ENCODE data around the gene NKX3-2.
A peak's percentile ranks its signal among the peaks of the same experiment; 100 is the strongest.

NKX3-2 gene

DNA sequence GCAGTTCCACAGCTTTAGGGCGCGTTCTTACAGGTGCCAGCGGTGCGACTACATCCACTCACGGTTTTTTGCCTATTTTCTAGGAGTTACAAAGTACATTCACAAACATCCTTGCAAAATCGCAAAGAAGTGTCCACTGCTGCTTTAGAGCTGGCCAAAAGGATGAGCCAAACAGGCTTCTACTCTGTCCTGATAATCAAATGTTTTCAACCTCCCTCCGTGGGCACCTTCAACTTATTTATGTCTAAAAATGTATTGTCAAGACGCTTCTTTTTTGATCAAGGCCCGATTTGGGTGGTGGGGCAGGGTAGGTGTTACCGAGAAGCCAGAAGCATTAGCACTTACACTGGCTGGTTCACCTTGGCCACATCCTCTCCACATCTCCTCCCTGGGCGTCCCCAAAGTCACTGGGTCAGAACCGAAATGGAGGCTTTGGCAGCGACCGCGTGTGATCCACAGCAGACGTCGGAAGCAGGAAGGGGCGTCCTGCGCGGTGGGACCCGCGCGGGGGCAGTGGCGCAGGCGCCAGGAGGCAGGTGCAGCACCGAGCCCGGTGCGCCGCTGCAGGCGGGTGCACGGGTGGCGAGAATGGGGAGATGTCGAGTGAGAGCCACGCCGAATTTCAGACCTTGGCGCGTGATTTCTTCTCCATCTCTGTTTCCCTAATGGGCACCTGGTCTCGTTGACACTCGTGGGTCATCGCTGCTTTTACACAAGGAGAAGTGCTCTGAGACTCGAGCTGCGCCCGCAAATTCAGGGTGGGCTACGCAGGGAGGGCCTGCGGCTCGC, 16.9 kb downstream of the NKX3-2 start:
- peak overlapping the region; percentile 95; the same call in 1 of the 2 replicates for H3K4me2 ChIP-seq (ENCODE audit: low read depth, low read length)
- no peaks in the 10 kb centered on the region for H3K9me2 ChIP-seq (replicated peaks; ENCODE audit: insufficient read depth, low read length)
- no peaks in the 10 kb centered on the region for H3K9me3 ChIP-seq (replicated peaks; ENCODE audit: insufficient read depth, low read length)
- H2AFZ ChIP-seq (ENCODE audit: low read length) = no peak overlapping the region
- no peak for TF ChIP-seq EZH2 (optimal IDR thresholded peaks at IDR 0.05; ENCODE audit: low read depth, low read length)
- TF ChIP-seq, protein P1, sequence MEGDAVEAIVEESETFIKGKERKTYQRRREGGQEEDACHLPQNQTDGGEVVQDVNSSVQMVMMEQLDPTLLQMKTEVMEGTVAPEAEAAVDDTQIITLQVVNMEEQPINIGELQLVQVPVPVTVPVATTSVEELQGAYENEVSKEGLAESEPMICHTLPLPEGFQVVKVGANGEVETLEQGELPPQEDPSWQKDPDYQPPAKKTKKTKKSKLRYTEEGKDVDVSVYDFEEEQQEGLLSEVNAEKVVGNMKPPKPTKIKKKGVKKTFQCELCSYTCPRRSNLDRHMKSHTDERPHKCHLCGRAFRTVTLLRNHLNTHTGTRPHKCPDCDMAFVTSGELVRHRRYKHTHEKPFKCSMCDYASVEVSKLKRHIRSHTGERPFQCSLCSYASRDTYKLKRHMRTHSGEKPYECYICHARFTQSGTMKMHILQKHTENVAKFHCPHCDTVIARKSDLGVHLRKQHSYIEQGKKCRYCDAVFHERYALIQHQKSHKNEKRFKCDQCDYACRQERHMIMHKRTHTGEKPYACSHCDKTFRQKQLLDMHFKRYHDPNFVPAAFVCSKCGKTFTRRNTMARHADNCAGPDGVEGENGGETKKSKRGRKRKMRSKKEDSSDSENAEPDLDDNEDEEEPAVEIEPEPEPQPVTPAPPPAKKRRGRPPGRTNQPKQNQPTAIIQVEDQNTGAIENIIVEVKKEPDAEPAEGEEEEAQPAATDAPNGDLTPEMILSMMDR (IDR thresholded peaks at IDR 0.05; ENCODE audit: low read length) = no peak
- TF ChIP-seq EZH2phosphoT487 (IDR thresholded peaks at IDR 0.05; ENCODE audit: low read length) = no peak
- H4K20me1 ChIP-seq (ENCODE audit: insufficient read depth, low read length) = no peaks in the 10 kb centered on the region
- H3K27ac ChIP-seq (ENCODE audit: low read length) = no peak overlapping the region
- H3K4me3 ChIP-seq (ENCODE audit: low read length) = no peak overlapping the region
- no peaks in the 10 kb centered on the region for H3F3A ChIP-seq (ENCODE audit: insufficient read depth, low read length)
- H3K4me1 ChIP-seq (ENCODE audit: low read length) = 0 out of 2 replicates have a peak, but pooled peaks cover 5% of the 10 kb centered on the region
- no peaks in the 10 kb centered on the region for H3K79me2 ChIP-seq (ENCODE audit: low read length)
- DNase-seq = no peak
- peaks cover 35% of the 10 kb centered on the region for H3K27me3 ChIP-seq (replicated peaks; ENCODE audit: insufficient read depth, low read length)
- no peaks in the 10 kb centered on the region for H3K36me3 ChIP-seq (replicated peaks; ENCODE audit: insufficient read depth, low read length)
- H3K9ac ChIP-seq (ENCODE audit: low read length) = no peak overlapping the region

DNA sequence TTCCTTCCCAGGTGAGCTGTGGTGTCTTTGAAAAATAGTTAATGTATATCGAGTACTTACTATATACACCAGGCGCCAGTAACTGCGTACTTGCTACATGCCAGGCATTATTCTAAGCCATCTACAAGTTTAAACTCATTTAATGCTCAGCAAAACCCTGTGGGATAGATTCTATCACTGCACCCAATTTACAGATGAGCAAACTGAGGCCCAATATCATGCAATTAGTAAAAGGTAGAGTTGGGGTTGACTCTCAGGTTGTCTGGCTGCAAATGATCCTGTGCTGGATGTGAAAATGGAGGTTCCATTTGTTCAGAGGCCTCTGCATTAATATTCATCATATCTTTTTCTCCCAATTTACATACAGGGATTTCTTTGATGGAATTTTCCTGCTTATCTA, 17.6 kb downstream of the NKX3-2 start:
- peaks cover 29% of the 10 kb centered on the region for H3K27me3 ChIP-seq (replicated peaks; ENCODE audit: insufficient read depth, low read length)
- H3K36me3 ChIP-seq (replicated peaks; ENCODE audit: insufficient read depth, low read length) = no peaks in the 10 kb centered on the region
- DNase-seq = no peak
- H3K9me3 ChIP-seq (replicated peaks; ENCODE audit: insufficient read depth, low read length) = no peaks in the 10 kb centered on the region
- no peak overlapping the region for H3K4me2 ChIP-seq (ENCODE audit: low read depth, low read length)
- no peaks in the 10 kb centered on the region for H4K20me1 ChIP-seq (ENCODE audit: insufficient read depth, low read length)
- H3F3A ChIP-seq (ENCODE audit: insufficient read depth, low read length) = no peaks in the 10 kb centered on the region
- TF ChIP-seq EZH2 (optimal IDR thresholded peaks at IDR 0.05; ENCODE audit: low read depth, low read length) (no peak), EZH2phosphoT487 (IDR thresholded peaks at IDR 0.05; ENCODE audit: low read length) (no peak)
- H3K79me2 ChIP-seq (ENCODE audit: low read length) = no peaks in the 10 kb centered on the region
- 0 out of 2 replicates have a peak, but pooled peaks cover 5% of the 10 kb centered on the region for H3K4me1 ChIP-seq (ENCODE audit: low read length)
- no peaks in the 10 kb centered on the region for H3K9me2 ChIP-seq (replicated peaks; ENCODE audit: insufficient read depth, low read length)
- no peak overlapping the region for H3K4me3 ChIP-seq (ENCODE audit: low read length)
- H2AFZ ChIP-seq (ENCODE audit: low read length) = no peak overlapping the region
- no peak overlapping the region for H3K9ac ChIP-seq (ENCODE audit: low read length)
- no peak overlapping the region for H3K27ac ChIP-seq (ENCODE audit: low read length)

DNA sequence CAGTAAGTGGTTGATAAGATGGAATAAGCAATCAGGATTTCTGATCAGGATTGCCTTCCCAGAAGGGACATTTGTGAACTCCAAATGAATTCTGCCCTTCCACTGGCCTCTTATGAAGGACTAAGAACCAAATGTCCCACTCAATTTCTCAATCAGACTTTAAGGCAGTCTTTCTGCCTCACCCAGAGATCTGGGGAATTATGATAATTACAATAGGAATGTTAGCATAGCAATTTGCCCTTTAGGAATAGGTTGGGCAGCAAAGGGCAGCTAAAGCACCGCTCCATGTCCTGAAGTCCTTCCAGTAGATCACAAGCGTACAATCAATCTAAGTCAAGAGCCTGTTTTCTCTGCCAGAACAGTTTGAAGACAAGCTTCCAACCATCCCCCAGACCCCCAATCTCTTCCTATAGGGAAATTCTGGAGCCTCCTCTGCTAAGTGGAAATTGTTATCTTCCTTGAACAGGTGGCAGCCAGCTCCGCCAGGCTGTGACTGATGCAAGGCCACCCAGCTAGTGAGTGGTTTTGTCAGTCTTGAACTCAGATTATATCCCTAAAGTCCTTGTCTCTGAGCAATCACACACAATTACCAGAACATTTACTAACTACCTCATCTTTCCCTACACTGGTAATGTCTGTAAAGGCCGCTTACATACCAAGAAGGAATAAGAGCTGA, 18.6 kb downstream of the NKX3-2 start:
- no peak overlapping the region for H3K9ac ChIP-seq (ENCODE audit: low read length)
- no peaks in the 10 kb centered on the region for H3K9me2 ChIP-seq (replicated peaks; ENCODE audit: insufficient read depth, low read length)
- H3F3A ChIP-seq (ENCODE audit: insufficient read depth, low read length) = no peaks in the 10 kb centered on the region
- H3K4me3 ChIP-seq (ENCODE audit: low read length) = no peak overlapping the region
- no peak for DNase-seq
- H3K79me2 ChIP-seq (ENCODE audit: low read length) = no peaks in the 10 kb centered on the region
- no peaks in the 10 kb centered on the region for H4K20me1 ChIP-seq (ENCODE audit: insufficient read depth, low read length)
- H3K9me3 ChIP-seq (replicated peaks; ENCODE audit: insufficient read depth, low read length) = no peaks in the 10 kb centered on the region
- H3K27ac ChIP-seq (ENCODE audit: low read length) = no peak overlapping the region
- no peak overlapping the region for H3K4me2 ChIP-seq (ENCODE audit: low read depth, low read length)
- no peak overlapping the region for H2AFZ ChIP-seq (ENCODE audit: low read length)
- H3K4me1 ChIP-seq (ENCODE audit: low read length) = 0 out of 2 replicates have a peak, but pooled peaks cover 5% of the 10 kb centered on the region
- no peaks in the 10 kb centered on the region for H3K36me3 ChIP-seq (replicated peaks; ENCODE audit: insufficient read depth, low read length)
- no peak for TF ChIP-seq EZH2 (optimal IDR thresholded peaks at IDR 0.05; ENCODE audit: low read depth, low read length)
- peaks cover 25% of the 10 kb centered on the region for H3K27me3 ChIP-seq (replicated peaks; ENCODE audit: insufficient read depth, low read length)

DNA sequence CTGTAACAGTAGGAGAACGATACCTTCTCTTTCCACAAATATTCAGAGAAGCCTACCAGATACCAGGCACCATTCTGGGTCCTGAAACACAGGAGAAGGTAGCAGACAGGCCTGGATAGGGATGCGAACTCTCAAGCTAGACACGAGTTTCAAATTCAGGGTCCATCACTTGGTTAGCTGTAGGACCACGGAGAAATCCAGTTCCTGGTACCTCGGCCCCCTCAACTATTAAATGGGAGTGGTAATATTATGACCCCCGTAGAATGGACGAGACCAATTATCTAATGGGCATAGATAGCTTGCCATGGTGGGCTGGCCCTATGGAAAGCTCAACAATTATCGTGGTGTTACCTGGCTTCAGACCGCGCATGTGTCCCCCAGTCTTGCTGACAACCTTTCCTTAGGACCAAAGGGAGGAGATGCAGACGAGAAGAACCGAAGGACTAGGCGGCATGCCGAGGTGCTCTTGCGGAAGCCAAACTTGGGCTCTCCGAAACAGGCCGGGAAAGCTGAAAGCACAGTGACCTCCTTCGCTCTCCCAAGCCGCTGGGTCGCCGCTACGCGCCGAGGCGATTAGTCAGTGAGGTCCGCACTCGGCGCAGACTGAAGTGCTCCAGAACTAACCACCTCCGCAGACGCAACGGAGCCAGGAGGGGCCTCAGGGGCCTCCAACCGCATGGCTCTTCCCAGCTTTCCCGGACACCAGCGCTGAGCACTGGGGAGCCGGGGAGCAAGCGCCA, 19.6 kb downstream of the NKX3-2 start:
- Histone ChIP-seq H4K20me1 (ENCODE audit: insufficient read depth, low read length) (no peaks in the 10 kb centered on the region), H3K79me2 (ENCODE audit: low read length) (no peaks in the 10 kb centered on the region), H3K27ac (ENCODE audit: low read length) (no peak overlapping the region), H3K4me3 (ENCODE audit: low read length) (no peak overlapping the region), H3K9me3 (replicated peaks; ENCODE audit: insufficient read depth, low read length) (no peaks in the 10 kb centered on the region), H3K27me3 (replicated peaks; ENCODE audit: insufficient read depth, low read length) (peaks cover 15% of the 10 kb centered on the region), H2AFZ (ENCODE audit: low read length) (no peak overlapping the region), H3K4me1 (ENCODE audit: low read length) (0 out of 2 replicates have a peak, but pooled peaks cover 5% of the 10 kb centered on the region), H3K9me2 (replicated peaks; ENCODE audit: insufficient read depth, low read length) (no peaks in the 10 kb centered on the region), H3K9ac (ENCODE audit: low read length) (no peak overlapping the region), H3K4me2 (ENCODE audit: low read depth, low read length) (no peak overlapping the region), H3K36me3 (replicated peaks; ENCODE audit: insufficient read depth, low read length) (no peaks in the 10 kb centered on the region), H3F3A (ENCODE audit: insufficient read depth, low read length) (no peaks in the 10 kb centered on the region)
- no peak for TF ChIP-seq EZH2phosphoT487 (IDR thresholded peaks at IDR 0.05; ENCODE audit: low read length)
- TF ChIP-seq EZH2 (optimal IDR thresholded peaks at IDR 0.05; ENCODE audit: low read depth, low read length) = no peak
- TF ChIP-seq, protein P1 (IDR thresholded peaks at IDR 0.05; ENCODE audit: low read length) = no peak
- DNase-seq = no peak

Measured in MM.1S (cell line).